ENCODE data around the gene ZNF280C.
A peak's percentile ranks its signal among the peaks of the same experiment; 100 is the strongest.

The ZNF280C gene

DNA sequence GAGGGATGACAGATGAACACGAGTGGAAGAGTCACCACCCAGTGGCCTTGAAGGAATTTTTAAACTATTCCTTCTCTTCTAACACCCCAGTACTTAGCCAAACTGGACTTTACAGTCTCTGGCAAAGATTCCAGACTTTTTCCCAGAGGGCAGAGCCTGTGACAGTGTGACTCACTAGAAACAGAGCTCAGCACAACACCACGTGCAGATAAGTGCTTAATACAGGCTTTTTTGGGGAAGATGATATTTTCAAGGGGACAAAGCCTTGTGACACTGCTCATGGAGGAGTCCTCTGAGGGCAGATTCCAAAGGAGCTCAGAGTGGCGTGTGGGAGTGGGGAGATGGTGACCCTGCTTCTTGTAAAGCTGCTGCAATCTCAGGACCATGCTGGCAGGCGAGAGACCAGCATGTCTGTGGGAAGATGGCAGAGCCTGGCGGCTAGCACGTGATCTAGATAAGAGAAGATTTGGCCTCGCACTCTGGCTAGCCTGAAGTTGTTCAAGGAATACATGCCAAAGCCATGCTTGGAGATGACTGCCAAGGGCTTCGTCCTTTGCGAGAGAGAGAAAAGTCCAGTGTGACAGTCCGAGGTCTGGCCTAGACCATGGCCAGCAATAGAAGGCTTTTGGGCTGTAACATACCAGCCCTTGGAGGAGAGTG is 94.5 kb downstream of the ZNF280C start:
- DNase-seq: no peak

DNA sequence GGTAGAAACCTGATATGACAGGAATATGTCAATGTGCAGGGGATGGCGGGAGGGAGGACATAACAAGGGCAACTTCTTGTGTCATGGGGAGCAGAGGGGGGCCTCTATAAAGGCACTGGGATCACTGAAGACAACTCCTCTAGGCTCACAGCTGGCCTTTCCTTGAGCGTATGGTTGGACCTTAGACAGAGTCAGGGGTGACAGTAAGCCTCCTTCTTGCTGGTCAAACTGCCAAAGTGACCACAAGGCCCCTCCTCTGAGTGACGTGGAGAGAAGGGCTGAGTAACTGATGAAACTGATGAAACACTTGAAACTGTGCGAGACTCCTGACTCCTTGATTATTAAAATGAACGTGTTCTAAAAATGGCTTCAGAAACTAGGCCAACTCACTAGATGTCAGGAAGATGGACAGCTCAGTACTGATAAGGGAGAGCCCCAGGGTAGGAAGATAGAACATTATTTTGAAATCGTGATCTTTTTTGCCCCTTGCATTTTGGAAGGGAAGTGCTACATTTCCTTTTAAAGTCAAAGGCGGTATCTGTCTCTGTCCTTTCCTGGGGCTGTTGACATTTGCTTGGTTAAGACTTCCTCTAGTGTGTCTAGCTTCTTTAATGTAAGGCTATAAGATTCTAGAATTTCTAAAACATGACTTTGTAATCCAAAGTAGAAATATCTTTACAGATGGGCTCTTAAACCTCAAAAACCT is 95.4 kb downstream of the ZNF280C start:
- peak; percentile 39 to 45 for DNase-seq

DNA sequence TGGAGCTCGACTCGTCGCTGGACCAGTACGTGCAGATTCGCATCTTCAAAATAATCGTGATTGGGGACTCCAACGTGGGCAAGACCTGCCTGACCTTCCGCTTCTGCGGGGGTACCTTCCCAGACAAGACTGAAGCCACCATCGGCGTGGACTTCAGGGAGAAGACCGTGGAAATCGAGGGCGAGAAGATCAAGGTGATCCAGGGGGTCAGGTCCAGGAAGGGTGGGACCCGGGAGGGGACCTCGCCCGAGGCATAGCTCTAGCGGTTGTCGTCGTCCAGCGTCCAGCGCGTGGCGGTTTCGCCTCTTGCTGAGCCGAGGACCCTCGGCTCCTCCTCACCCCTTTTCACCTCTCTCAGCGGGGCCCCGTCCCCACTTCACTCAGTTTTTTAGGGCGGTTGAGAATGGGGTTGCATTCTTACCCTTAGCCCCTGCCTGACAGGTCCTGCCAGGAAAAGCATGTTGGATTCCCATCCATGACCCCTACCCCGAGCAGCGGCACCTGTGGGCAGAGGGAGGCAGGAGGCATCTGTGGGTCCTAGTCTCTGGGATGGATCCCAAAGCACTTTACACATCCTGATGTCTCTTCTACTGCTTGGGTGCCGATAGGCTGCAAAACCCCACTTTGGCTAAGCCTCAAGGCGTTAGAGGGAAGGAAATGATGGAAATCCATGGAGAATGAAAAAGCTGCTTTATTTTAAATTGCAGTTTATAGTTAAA is 96.4 kb downstream of the ZNF280C start:
- DNase-seq: no peak

DNA sequence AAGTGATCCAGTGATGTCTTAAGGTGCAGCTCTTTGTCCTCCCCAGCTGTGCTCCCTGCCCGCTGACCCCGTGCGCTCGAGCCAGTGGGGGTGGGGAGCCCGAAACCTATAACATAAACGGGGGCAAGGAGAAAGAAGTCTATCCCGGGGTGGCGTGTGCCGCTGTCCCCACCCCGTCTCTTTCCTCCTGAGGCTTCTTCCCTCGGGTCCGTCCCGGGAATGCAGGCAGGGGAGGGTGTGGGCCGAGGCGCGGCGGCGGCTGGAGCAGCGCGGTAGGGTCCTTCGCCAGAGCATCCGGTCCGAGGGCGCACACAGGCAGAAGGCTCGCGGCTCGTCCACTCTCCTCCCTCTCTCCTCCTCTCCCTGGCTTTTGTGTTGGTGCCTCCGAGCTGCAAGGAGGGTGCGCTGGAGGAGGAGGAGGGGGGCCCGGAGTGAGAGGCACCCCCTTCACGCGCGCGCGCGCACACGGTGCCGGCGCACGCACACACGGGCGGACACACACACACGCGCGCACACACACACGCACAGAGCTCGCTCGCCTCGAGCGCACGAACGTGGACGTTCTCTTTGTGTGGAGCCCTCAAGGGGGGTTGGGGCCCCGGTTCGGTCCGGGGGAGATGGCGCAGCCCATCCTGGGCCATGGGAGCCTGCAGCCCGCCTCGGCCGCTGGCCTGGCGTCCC is 97.1 kb downstream of the ZNF280C start, which contains the start of gene RAB33A:
Gene RAB33A (plus strand): TSS at position 517 of the 681 bp plus-strand sequence. CDS start 101 bp downstream, at position 618.
- DNase-seq: peak; percentile 29 to 39

DNA sequence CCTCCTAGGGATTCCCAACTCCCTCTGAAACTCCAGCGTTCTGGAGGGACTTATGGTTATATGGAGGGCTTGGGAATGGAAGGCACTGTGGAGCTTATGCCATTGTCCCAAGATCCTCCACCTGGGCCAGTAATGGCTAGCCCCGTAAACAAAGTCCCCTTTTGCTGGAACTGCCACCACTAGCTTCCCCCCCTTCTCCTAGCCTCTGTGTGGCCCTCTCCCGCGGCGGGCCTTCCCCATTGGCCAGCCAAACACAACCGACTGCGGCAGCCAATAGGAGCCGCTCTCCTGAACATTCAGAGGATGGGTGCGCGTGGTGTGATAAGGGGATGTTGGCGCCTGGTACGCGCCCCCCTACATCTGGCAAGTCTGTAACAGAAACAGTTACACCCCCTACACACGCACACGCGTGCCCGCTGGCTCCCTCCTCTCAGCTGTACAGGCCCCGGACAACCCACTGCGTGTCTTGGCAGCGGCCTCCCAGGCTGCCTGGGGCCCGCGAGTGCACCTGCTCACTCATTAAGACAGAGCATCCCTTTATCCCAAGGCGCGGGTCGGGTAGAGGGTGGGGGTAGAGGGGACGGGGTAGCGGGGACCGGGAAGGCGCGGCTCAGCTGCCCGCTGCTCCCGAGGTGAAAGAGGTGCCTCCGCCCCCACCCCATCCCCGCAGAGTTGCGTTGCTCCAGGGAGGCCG is 97.8 kb downstream of the ZNF280C start:
- peak; percentile 51 to 67 for DNase-seq

DNA sequence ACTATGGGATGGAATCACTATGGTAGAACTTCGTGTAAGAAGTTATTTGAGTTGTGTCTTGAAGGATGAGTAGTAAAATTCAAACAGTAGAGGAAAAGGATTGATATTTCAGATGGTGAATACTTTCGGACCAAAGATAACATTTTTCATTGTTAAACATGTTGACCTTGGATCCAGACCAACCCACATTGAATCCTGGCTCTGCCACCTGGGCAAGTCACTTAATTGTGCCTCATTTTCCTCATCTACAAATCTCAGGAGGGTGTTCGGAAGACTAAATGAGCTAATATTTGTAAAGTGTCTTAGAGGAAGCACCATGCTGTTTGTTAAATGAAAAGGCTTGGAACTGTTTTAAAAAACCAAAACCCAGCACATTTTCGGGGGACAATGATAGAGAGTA is 101.7 kb downstream of the ZNF280C start:
- DNase-seq: no peak

DNA sequence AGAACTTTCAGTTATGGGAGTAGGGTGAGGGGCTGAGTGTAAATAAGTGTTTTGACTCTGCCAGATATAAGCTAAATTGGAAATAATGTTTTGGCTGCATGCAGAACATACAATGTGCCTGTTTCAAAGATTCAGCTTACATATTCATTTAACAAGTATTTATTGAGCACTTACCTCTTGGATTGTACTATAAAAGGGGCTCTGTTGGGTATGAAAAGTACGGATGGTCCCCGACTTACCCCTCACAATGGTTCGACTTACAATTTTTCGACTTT is 102.3 kb downstream of the ZNF280C start:
- no peak for DNase-seq

DNA sequence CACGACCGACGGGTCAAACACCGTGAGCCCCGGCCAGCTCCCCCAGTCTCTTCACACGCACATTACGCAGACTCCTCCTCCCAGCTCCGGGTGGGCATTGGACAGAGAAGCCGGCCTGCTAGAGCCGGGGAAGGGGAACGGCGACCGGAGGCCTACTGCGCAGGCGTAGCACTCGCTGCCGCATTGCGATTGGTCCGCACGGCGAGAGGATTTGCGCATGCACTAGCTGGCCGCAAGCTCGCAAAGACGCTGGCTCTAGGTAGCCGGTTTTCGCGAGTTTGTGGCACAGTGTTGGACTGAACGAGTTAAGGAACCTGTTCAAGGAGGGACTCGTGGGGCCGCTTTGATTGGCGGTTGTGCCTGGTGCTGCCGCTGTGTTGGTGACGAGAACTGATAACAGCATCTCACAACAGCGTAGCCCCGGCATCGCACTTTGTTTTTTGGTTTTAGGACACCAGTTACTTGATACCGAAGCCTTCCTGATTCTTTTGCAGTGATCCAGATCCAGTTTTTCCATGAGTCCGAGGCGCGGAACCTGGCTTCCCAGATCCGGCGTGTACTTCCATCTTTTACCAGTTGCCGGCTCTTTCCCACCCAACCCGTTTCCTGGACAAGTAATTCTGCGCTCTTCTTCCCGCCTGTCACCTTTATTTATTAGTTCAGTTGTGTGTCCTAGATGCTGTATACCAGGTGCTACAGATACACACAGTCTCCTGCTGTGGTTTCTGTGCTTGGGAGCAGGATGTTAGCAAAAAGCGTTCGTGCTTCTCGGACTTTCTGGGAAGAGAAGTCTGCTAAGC is 102.8 kb downstream of the ZNF280C start, which contains the start of gene AIFM1:
Gene AIFM1 (minus strand): TSS at position 139 of the 800 bp plus-strand sequence. CDS start 185 bp downstream, outside the sequence.
- DNase-seq: peak; percentile 86 to 87

DNA sequence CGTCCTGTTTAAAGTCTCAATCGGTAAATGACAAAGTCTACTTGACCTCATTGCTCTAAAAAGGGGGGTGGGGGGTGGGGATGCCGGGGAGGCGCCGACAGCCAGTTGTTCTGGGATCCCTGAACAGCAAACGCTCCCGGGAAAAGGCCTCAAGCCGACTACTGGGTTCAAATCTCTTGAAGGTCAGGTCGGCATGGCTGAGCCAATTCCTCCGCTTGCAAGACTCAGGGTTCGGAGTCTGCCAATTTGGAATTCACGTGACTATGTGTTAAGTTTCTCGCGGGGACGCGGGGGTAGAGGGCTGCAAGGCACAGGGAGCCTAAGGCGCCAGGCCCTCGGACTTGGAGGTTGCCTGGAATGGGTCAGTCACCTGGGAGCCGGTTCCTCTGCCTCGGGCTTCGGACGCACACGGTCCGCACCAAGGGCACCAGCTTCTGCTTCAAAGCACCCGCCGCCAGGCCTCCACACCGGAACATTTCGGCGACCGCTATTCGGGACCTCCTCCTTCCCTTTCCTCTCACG is 103.5 kb downstream of the ZNF280C start:
- no peak for DNase-seq

DNA sequence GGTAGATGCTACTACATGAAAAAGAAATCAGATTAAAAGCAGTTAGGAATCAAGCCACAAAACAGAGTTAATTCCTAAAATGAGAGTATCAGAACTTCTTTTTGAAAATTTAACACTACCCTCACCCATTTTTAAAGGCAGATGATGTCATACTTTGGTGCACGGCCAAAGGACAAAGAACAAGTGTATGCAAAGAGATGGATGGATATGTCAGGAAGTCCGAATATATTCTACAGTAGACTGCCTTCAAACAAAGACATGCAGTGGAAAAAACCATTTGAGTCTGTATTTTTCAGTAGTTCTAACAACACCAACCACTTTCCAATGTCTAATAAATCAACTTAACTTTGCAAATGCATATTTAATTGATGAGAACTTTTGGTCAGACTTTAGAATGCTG is 105.3 kb downstream of the ZNF280C start:
- no peak for DNase-seq

DNA sequence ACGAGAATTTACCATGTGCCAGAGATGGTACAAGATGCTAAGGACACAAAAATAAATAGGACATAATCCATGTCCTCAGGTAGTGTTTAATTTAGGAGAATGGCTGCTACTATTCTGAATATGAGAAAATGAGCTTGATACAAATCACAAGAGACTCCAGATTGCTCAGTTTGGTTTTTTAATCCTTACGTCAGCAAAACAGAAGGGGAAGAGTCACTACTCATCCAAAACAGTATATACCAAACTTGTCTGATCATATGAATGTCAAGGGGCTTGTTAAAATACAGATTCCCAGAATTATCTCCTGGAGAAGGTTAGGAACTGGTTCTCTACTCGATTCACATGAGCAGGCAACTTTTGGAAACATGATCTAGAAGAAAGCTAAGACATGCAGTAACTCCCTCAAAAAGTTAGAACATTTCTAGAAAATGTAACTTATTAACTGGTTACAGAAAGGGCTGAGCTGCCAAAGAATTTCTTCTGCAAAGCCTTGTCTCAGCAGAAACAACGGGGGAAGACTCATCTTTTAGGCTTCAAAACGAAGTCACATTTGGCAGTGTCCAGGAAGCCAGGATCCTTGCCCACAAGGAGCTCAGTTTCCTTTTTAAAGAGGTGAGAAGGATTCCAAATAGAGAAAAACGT is 106.5 kb downstream of the ZNF280C start:
- DNase-seq: no peak

DNA sequence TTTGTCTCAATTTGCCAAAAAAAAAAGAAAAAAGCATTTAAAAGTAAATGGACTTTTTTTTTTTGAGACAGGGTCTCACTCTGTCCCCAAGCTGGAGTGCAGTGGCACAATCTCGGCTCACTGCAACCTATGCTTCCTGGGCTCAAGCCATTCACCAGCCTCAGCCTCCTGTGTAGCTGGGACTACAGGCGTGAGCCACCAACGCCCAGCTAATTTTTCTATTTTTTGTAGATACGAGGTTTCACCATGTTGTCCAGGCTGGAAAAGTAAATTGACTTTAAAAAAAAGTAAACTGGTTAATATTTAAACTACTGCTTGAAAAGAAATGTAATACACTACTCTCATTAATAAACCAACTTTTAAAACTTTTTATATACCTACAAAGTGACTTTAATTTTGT is 108.9 kb downstream of the ZNF280C start:
- DNase-seq: no peak

DNA sequence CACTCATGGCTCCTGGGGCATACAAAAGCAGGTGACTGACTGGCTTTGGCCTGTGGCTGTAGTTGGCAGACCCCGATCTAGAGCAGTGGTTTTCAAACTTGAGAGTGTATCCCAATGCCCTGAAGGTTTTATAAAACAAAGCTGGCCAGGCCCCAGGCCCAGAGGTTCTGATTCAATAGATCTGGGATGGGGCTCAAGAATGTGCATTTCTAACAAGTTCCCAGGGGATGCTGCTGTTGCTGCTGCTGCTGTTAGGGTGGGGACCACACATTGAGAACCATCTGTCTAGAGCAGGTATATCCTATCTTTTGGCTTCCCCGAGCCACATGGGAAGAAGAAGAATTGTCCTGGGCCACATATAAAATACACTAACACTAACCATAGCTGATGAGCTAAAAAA is 110.4 kb downstream of the ZNF280C start:
- no peak for DNase-seq

DNA sequence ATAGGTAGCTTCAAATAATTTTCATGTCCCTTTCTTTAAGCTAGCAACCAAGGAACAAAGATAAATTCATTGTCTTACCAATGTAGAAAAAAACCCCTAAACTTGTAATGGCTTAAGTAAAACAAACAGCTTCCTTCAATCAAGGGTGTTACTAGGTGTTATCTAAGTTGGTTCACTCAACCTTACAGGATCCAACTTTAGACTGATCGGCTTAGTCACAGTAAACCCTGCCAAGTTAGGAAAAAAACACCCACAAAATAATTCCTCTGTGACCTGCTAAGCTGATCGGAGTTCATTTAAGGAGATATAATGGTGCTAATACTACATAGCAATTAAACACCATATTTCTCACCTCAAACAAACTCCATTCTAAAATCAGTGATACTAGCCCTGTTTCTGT is 113.1 kb downstream of the ZNF280C start:
- DNase-seq: no peak

Data from stimulated activated CD4-positive, alpha-beta T cell treated with anti-CD3 and anti-CD28 coated beads, Interleukin-2, amount 100 ng/mL, for 24 hours (primary cell).